Caco-2 (cell line): Measurements from ENCODE around the gene TAOK2. TPM values are rescaled to one million over a fixed set of nuclear protein-coding genes. Genes with fewer than 3 reads are reported as not detected.
A peak's percentile ranks its signal among the peaks of the same experiment; 100 is the strongest.

Source experiments
- BruUV-seq: library from RNA; stranded (reverse); fragments of 400-500 nt; replicated peaks from 2 replicates; lab custom pipeline; 2021; lab: Mats Ljungman, UMichigan
- CTCF ChIA-PET: fragments of 300-600 bp; sonication (Branson Sonifier 250); formaldehyde crosslinking; loops from one replicate; lab custom pipeline; 2022; ENCODE audit warnings: antibody characterized with exemption; lab: Charles Lee
- POLR2A ChIA-PET: fragments of 300-600 bp; sonication (Branson Sonifier 250); formaldehyde crosslinking; loops from one replicate; lab custom pipeline; 2022; ENCODE audit warnings: antibody characterized with exemption; lab: Charles Lee
- DNase-seq, 2 experiments: peaks; one replicate each; pipeline versions ENCODE4 v3.0.0 to v3.0.0-alpha.2; 2020 to 2022
- H3K27me3 ChIP-seq: replicated peaks from 2 replicates; pipeline ENCODE4 v1.6.0; 2011; ENCODE audit warnings: low read length; ENCODE audit not compliant: control insufficient read depth, insufficient read depth
- H3K36me3 ChIP-seq: 2 replicates; pipeline ENCODE4 v1.5.1; 2011; ENCODE audit warnings: low read length; ENCODE audit not compliant: control insufficient read depth, insufficient read depth
- H3K4me1 ChIP-seq: fragments of 250-450 bp; sonication (Bioruptor Pico); 2 replicates; pipeline ENCODE4 v1.5.1; 2020; ENCODE audit warnings: mild to moderate bottlenecking
- H3K4me3 ChIP-seq: 2 replicates; pipeline ENCODE4 v1.5.1; 2011; ENCODE audit warnings: low read depth, mild to moderate bottlenecking, control low read depth, low read length
- H3K9me3 ChIP-seq: fragments of 250-450 bp; sonication (Bioruptor Pico); 2 replicates; pipeline ENCODE4 v1.5.1; 2020; ENCODE audit warnings: mild to moderate bottlenecking, moderate library complexity
- H3K27ac Mint-ChIP-seq: one replicate; pipeline ENCODE4 v1.8.0; 2022; ENCODE audit warnings: mixed read lengths; ENCODE audit not compliant: unreplicated experiment
- H3K27me3 Mint-ChIP-seq: one replicate; pipeline ENCODE4 v1.8.0; 2022; ENCODE audit warnings: mixed read lengths; ENCODE audit not compliant: insufficient read depth, unreplicated experiment
- H3K36me3 Mint-ChIP-seq: one replicate; pipeline ENCODE4 v1.8.0; 2022; ENCODE audit warnings: mild to moderate bottlenecking, mixed read lengths; ENCODE audit not compliant: insufficient read depth, unreplicated experiment
- H3K4me1 Mint-ChIP-seq: one replicate; pipeline ENCODE4 v1.8.0; 2022; ENCODE audit warnings: low read depth, mixed read lengths; ENCODE audit not compliant: unreplicated experiment
- H3K4me3 Mint-ChIP-seq: one replicate; pipeline ENCODE4 v1.8.0; 2022; ENCODE audit warnings: mild to moderate bottlenecking, moderate library complexity, mixed read lengths; ENCODE audit not compliant: unreplicated experiment
- H3K9me3 Mint-ChIP-seq: one replicate; pipeline ENCODE4 v1.8.0; 2022; ENCODE audit warnings: mixed read lengths; ENCODE audit not compliant: unreplicated experiment
- CTCF ChIP-seq, 2 experiments: fragments of 200-600 bp in 1 of 2; IDR thresholded peaks; 1 replicate in 1 of 2; 2 replicates in 1 of 2; pipeline versions ENCODE4 v1.5.1 to v1.8.0; 2011 to 2022; ENCODE audit warnings: antibody characterized with exemption in 1 of 2, control low read depth in 1 of 2, inconsistent platforms in 1 of 2, low read depth in 1 of 2, low read length in 1 of 2, mild to moderate bottlenecking in 1 of 2, moderate library complexity in 1 of 2; ENCODE audit not compliant: insufficient read depth in 1 of 2, severe bottlenecking in 1 of 2, unreplicated experiment in 1 of 2
- intact Hi-C: fragments of 100-400 bp; cut with micrococcal nuclease; formaldehyde crosslinking; loops from one replicate; pipeline ENCODE4 v1.10.0; 2022; ENCODE audit not compliant: unreplicated experiment
- total RNA-seq: library from RNA; stranded (reverse); gene quantifications from 2 replicates; pipeline ENCODE4 v1.2.3, GENCODE V29; 2022

The TAOK2 gene
- total RNA-seq, 1 experiment from 2014 or later, result 47.1 TPM

GRCh38 chr16:29971304-29971703 is 2.4 kb upstream of the TAOK2 start:
- no peaks in the 10 kb centered on the region for H3K36me3 ChIP-seq
- CTCF ChIA-PET, result interaction anchor here (0.6 kb wide), 1 partner anchor 78 kb away, joined by 3 read pairs; no protein-coding TSS in a partner anchor
- Mint-ChIP-seq H3K27ac (no peak overlapping the region), H3K9me3 (no peaks in the 10 kb centered on the region), H3K4me1 (peaks cover 16% of the 10 kb centered on the region), H3K36me3 (peaks cover 40% of the 10 kb centered on the region), H3K4me3 (no peak overlapping the region), H3K27me3 (no peaks in the 10 kb centered on the region)
- DNase-seq, result no peak
- H3K27me3 ChIP-seq, result no peaks in the 10 kb centered on the region
- intact Hi-C loops, result loop anchor here (10.0 kb wide), 1 partner anchor 107 kb away; the partner anchor contains the start of gene CDIPT
- no peaks in the 10 kb centered on the region for H3K9me3 ChIP-seq
- BruUV-seq, result no TSS peak
- H3K4me1 ChIP-seq, result 0 out of 2 replicates have a peak, but pooled peaks cover 9% of the 10 kb centered on the region
- TF ChIP-seq CTCF (IDR thresholded peaks at IDR 0.05; ENCODE audit: insufficient read depth in 1 of 2, low read depth in 1 of 2, low read length in 1 of 2, severe bottlenecking in 1 of 2, unreplicated experiment in 1 of 2), result no peak
- POLR2A ChIA-PET, result no interaction called here
- no peak overlapping the region for H3K4me3 ChIP-seq

- peaks cover 40% of the 10 kb centered on the region for H3K36me3 Mint-ChIP-seq
- H3K4me1 Mint-ChIP-seq, result peaks cover 16% of the 10 kb centered on the region
- H3K27me3 Mint-ChIP-seq, result no peaks in the 10 kb centered on the region
- no peak for DNase-seq
- Histone ChIP-seq H3K9me3 (no peaks in the 10 kb centered on the region), H3K4me3 (no peak overlapping the region), H3K4me1 (0 out of 2 replicates have a peak, but pooled peaks cover 9% of the 10 kb centered on the region), H3K36me3 (no peaks in the 10 kb centered on the region), H3K27me3 (no peaks in the 10 kb centered on the region)
- no peak for TF ChIP-seq CTCF (IDR thresholded peaks at IDR 0.05; ENCODE audit: insufficient read depth in 1 of 2, low read depth in 1 of 2, low read length in 1 of 2, severe bottlenecking in 1 of 2, unreplicated experiment in 1 of 2)
- no peaks in the 10 kb centered on the region for H3K9me3 Mint-ChIP-seq
- BruUV-seq, result no TSS peak
- intact Hi-C loops, result loop anchor here (10.0 kb wide), 1 partner anchor 108 kb away; the partner anchor contains the start of gene CDIPT
- no peak overlapping the region for H3K4me3 Mint-ChIP-seq
- no peak overlapping the region for H3K27ac Mint-ChIP-seq
- ChIA-PET CTCF (interaction anchor here (1.3 kb wide), 1 partner anchor 59 kb away, joined by 7 read pairs; the partner anchor contains the start of gene TLCD3B), POLR2A (interaction anchor here (1.5 kb wide), 1 partner anchor 11 kb away, joined by 9 read pairs; the partner anchor contains the start of gene TMEM219)
These were observed 1.2 kb upstream of the TAOK2 start for GRCh38 chr16:29972500-29972899.

GRCh38 chr16:29972992-29973383 is 680 bp upstream of the TAOK2 start:
- Mint-ChIP-seq H3K9me3 (no peaks in the 10 kb centered on the region), H3K4me3 (peak overlapping the region; percentile 88), H3K36me3 (peaks cover 40% of the 10 kb centered on the region), H3K27ac (peak overlapping the region; percentile 77), H3K4me1 (peaks cover 16% of the 10 kb centered on the region), H3K27me3 (no peaks in the 10 kb centered on the region)
- BruUV-seq, result no TSS peak
- intact Hi-C loops, result loop anchor here (1.0 to 10.0 kb wide), 2 partner anchors 47 to 108 kb away; partner anchors contain the start of genes CDIPT and KCTD13
- no peak for TF ChIP-seq CTCF (IDR thresholded peaks at IDR 0.05; ENCODE audit: insufficient read depth in 1 of 2, low read depth in 1 of 2, low read length in 1 of 2, severe bottlenecking in 1 of 2, unreplicated experiment in 1 of 2)
- no peak overlapping the region for H3K4me3 ChIP-seq
- no peaks in the 10 kb centered on the region for H3K27me3 ChIP-seq
- ChIA-PET CTCF (interaction anchor here (0.6 to 1.5 kb wide), 19 partner anchors 12 to 478 kb away, joined by 3 to 13 read pairs (median 4); partner anchors contain the start of genes ASPHD1, HIRIP3, KCTD13 and PAGR1), POLR2A (interaction anchor here (0.6 to 1.5 kb wide), 13 partner anchors 10 to 294 kb away, joined by 3 to 18 read pairs (median 5); partner anchors contain the start of genes ALDOA, ASPHD1, HIRIP3 and KCTD13)
- no peaks in the 10 kb centered on the region for H3K36me3 ChIP-seq
- H3K9me3 ChIP-seq, result no peaks in the 10 kb centered on the region
- 0 out of 2 replicates have a peak, but pooled peaks cover 9% of the 10 kb centered on the region for H3K4me1 ChIP-seq
- DNase-seq, result no peak
